IgD-negative memory B cell (primary cell): Measurements from ENCODE around the gene MYO16. TPM values are rescaled to one million over a fixed set of nuclear protein-coding genes. Genes with fewer than 3 reads are reported as not detected.

Experiments used
- H3K27ac Mint-ChIP-seq, 3 donors: one replicate each; pipeline ENCODE4 v1.8.0; 2020 to 2022; ENCODE audit warnings: mild to moderate bottlenecking in 3 of 3, mixed read lengths in 3 of 3, moderate library complexity in 1 of 3
- H3K27me3 Mint-ChIP-seq: one replicate; pipeline ENCODE4 v1.8.0; 2021; ENCODE audit warnings: mixed read lengths
- H3K36me3 Mint-ChIP-seq: one replicate; pipeline ENCODE4 v1.8.0; 2020; ENCODE audit warnings: mild to moderate bottlenecking, mixed read lengths
- H3K4me1 Mint-ChIP-seq, 3 donors: one replicate each; pipeline ENCODE4 v1.8.0; 2020 to 2022; ENCODE audit warnings: mixed read lengths in 3 of 3, mild to moderate bottlenecking in 1 of 3
- H3K4me3 Mint-ChIP-seq, 4 donors: one replicate each; pipeline ENCODE4 v1.8.0; 2020 to 2022; ENCODE audit warnings: mild to moderate bottlenecking in 4 of 4, mixed read lengths in 4 of 4, moderate library complexity in 3 of 4
- H3K9me3 Mint-ChIP-seq, 3 donors: one replicate each; pipeline ENCODE4 v1.8.0; 2020 to 2021; ENCODE audit warnings: mixed read lengths in 3 of 3, mild to moderate bottlenecking in 1 of 3
- polyA plus RNA-seq: library from polyadenylated mRNA; unstranded; fragments of 300-500 nt; fragmentation: Illumina TruSeq; gene quantifications from one replicate; pipeline ENCODE4 v1.2.3, GENCODE V29; 2021

MYO16 gene
- polyA plus RNA-seq, 1 donor from 2014 or later, result not detected

GRCh38 chr13:108681986-108682575 is 52.7 kb downstream of the MYO16 start:
- Mint-ChIP-seq H3K4me1 (no peaks in the 10 kb centered on the region), H3K27ac (no peak overlapping the region), H3K4me3 (no peak overlapping the region), H3K36me3 (no peaks in the 10 kb centered on the region), H3K27me3 (no peaks in the 10 kb centered on the region), H3K9me3 (peaks cover 0 to 2% (median 0%) of the 10 kb centered on the region in 3 donors)

DNA sequence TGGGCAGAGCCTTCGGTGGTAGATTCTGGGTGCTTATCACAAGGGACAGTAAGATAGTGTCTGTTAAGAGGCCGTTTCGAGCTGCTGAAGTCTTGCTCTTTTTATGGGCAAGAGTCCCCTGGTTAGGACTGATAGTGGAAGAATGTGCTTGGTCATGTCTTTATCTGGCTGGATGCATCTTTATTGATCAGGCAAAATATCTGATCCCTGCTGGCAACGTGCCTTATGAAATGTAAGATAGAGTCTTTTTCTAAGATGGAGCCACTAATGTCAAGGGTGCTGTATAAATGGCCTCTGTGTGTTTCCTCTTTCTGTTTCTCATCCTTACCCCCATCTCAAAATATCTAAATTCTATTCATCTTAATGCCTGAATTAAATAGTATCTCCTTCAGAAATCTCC is 53.3 kb downstream of the MYO16 start:
- Mint-ChIP-seq H3K36me3 (no peaks in the 10 kb centered on the region), H3K27ac (no peak overlapping the region), H3K9me3 (peaks cover 0 to 2% (median 0%) of the 10 kb centered on the region in 3 donors), H3K4me1 (no peaks in the 10 kb centered on the region), H3K4me3 (no peak overlapping the region), H3K27me3 (no peaks in the 10 kb centered on the region)

DNA sequence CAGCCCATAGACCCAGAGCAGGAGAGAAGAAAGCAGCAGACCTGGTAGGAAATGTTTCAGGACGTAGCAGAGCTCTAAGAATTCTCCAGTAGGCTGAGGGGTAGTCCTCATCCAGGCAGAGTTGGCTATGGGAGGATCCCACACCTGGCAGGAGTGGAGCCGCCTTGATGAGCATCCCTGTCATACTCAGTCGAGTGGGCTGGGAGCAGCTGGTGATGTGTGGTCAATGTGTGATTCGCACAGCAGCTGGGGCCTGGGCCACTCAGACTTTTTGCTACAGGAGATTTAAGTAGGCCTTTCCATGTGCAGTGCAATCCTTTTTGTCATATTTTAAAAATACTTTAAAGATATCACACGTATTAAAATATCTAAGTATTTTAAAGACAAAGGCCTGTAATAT is 56.6 kb downstream of the MYO16 start:
- no peaks in the 10 kb centered on the region for H3K9me3 Mint-ChIP-seq
- H3K27me3 Mint-ChIP-seq, result no peaks in the 10 kb centered on the region
- H3K27ac Mint-ChIP-seq, result no peak overlapping the region
- no peaks in the 10 kb centered on the region for H3K36me3 Mint-ChIP-seq
- no peaks in the 10 kb centered on the region for H3K4me1 Mint-ChIP-seq
- no peak overlapping the region for H3K4me3 Mint-ChIP-seq

DNA sequence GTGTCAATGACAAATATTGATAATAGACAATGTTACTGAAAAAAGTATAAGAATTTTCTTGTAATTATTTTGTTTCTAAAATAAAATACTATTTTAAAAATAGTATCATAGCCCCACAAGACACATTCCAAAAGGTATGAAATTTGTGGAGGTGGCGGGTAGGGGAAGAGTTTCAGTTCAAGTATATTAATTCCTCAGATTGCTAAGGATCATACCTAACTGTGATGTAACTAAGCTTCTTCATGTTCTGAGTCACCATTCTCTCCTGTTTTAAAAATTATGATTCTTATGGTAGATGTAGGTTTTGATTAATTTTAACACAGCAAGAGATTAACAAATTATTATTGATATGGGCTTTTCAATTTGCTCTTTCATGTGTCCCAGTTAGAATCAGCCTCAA is 61.3 kb downstream of the MYO16 start:
- Mint-ChIP-seq H3K4me1 (no peaks in the 10 kb centered on the region), H3K27ac (no peak overlapping the region), H3K9me3 (no peaks in the 10 kb centered on the region), H3K27me3 (no peaks in the 10 kb centered on the region), H3K36me3 (no peaks in the 10 kb centered on the region), H3K4me3 (no peak overlapping the region)

GRCh38 chr13:108700422-108701170 is 71.2 kb downstream of the MYO16 start:
- H3K36me3 Mint-ChIP-seq, result peaks cover 2% of the 10 kb centered on the region
- H3K4me1 Mint-ChIP-seq, result peaks cover 0 to 1% (median 0%) of the 10 kb centered on the region in 3 donors
- peaks cover 2% of the 10 kb centered on the region for H3K27me3 Mint-ChIP-seq
- H3K9me3 Mint-ChIP-seq, result peaks cover 2 to 19% (median 7%) of the 10 kb centered on the region in 3 donors
- H3K4me3 Mint-ChIP-seq, result no peak overlapping the region
- no peak overlapping the region for H3K27ac Mint-ChIP-seq

DNA sequence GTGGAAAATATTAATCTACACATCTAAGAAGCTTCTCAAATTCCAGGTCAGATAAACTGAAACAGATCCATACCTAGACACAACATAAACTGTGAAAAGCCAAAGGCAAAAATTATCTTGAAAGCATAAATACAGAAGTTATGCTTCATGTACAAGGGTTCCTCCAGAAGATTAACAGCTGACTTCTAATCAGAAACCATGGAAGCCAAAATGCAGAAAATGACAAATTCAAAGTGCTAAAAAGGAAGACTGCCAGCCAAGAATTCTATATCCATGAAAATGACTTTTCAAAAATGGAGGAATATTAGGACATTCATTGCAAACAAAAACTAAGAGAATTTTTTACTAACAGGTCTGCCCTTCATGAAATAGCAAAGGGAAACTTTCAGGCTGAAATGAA is 72.8 kb downstream of the MYO16 start:
- H3K27me3 Mint-ChIP-seq, result peaks cover 2% of the 10 kb centered on the region
- peaks cover 2% of the 10 kb centered on the region for H3K36me3 Mint-ChIP-seq

GRCh38 chr13:108705031-108705430 is 75.6 kb downstream of the MYO16 start:
- Mint-ChIP-seq H3K36me3 (peaks cover 2% of the 10 kb centered on the region), H3K4me3 (no peak overlapping the region), H3K4me1 (peaks cover 0 to 1% (median 0%) of the 10 kb centered on the region in 3 donors), H3K27me3 (no peaks in the 10 kb centered on the region), H3K27ac (no peak overlapping the region), H3K9me3 (peaks cover 5 to 19% (median 7%) of the 10 kb centered on the region in 3 donors)

More for the DNA sequence above, 72.8 kb downstream of the MYO16 start:
- peaks cover 2 to 19% (median 7%) of the 10 kb centered on the region in 3 donors for H3K9me3 Mint-ChIP-seq
- H3K27ac Mint-ChIP-seq, result no peak overlapping the region
- no peak overlapping the region for H3K4me3 Mint-ChIP-seq
- peaks cover 0 to 1% (median 0%) of the 10 kb centered on the region in 3 donors for H3K4me1 Mint-ChIP-seq

- H3K9me3 Mint-ChIP-seq, result peaks cover 3 to 7% (median 5%) of the 10 kb centered on the region in 3 donors
These were observed 78.2 kb downstream of the MYO16 start for GRCh38 chr13:108707584-108707983.

GRCh38 chr13:108708921-108709320 is 79.5 kb downstream of the MYO16 start:
- H3K9me3 Mint-ChIP-seq, result peaks cover 0 to 5% (median 3%) of the 10 kb centered on the region in 3 donors
- H3K27me3 Mint-ChIP-seq, result no peaks in the 10 kb centered on the region
- no peak overlapping the region for H3K4me3 Mint-ChIP-seq
- H3K4me1 Mint-ChIP-seq, result no peaks in the 10 kb centered on the region
- no peak overlapping the region for H3K27ac Mint-ChIP-seq
- peaks cover 1% of the 10 kb centered on the region for H3K36me3 Mint-ChIP-seq

More at GRCh38 chr13:108707584-108707983, 78.2 kb downstream of the MYO16 start:
- Mint-ChIP-seq H3K4me3 (no peak overlapping the region), H3K4me1 (no peaks in the 10 kb centered on the region), H3K27ac (no peak overlapping the region), H3K27me3 (no peaks in the 10 kb centered on the region), H3K36me3 (peaks cover under 1% of the 10 kb centered on the region)

- no peak overlapping the region for H3K4me3 Mint-ChIP-seq
- no peaks in the 10 kb centered on the region for H3K27me3 Mint-ChIP-seq
- no peaks in the 10 kb centered on the region for H3K4me1 Mint-ChIP-seq
- H3K9me3 Mint-ChIP-seq, result peaks cover 0 to 3% (median 0%) of the 10 kb centered on the region in 3 donors
- H3K36me3 Mint-ChIP-seq, result peaks cover 1% of the 10 kb centered on the region
- no peak overlapping the region for H3K27ac Mint-ChIP-seq
These were observed 82.0 kb downstream of the MYO16 start for GRCh38 chr13:108711386-108711785.

DNA sequence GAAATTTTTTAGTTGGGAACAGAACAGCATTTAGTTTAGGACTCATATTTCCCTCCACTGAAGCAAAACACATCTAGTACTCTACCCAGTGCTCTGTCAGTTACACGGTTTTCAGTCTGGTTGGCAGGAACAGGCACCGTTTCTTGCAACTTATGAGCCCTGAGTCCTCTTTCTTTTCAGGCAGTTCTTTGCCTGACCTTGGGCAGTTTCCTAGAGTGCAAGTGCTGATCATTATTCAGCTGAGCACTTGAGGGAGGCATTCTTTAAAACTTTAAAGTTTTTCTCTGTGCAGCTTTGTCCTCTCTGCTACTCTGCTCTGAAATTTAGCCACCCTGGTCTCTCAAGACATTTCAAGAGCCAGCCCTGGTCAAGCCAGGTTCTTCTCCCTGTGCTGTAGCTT is 96.1 kb downstream of the MYO16 start:
- Mint-ChIP-seq H3K9me3 (peaks cover 0 to 6% (median 2%) of the 10 kb centered on the region in 3 donors), H3K27me3 (no peaks in the 10 kb centered on the region), H3K27ac (no peak overlapping the region), H3K4me3 (no peak overlapping the region), H3K36me3 (peaks cover under 1% of the 10 kb centered on the region), H3K4me1 (no peaks in the 10 kb centered on the region)

- Mint-ChIP-seq H3K9me3 (peaks cover 2 to 9% (median 3%) of the 10 kb centered on the region in 3 donors), H3K27me3 (no peaks in the 10 kb centered on the region), H3K36me3 (no peaks in the 10 kb centered on the region), H3K27ac (no peak overlapping the region), H3K4me3 (no peak overlapping the region), H3K4me1 (no peaks in the 10 kb centered on the region)
These were observed 99.0 kb downstream of the MYO16 start for GRCh38 chr13:108728370-108728769.

- Mint-ChIP-seq H3K36me3 (no peaks in the 10 kb centered on the region), H3K27ac (no peak overlapping the region), H3K27me3 (no peaks in the 10 kb centered on the region), H3K9me3 (peaks cover 0 to 5% (median 4%) of the 10 kb centered on the region in 3 donors), H3K4me1 (no peaks in the 10 kb centered on the region), H3K4me3 (no peak overlapping the region)
These were observed 103.7 kb downstream of the MYO16 start for GRCh38 chr13:108733022-108733560.

- Mint-ChIP-seq H3K27ac (no peak overlapping the region), H3K4me3 (no peak overlapping the region), H3K9me3 (peaks cover 2 to 5% (median 4%) of the 10 kb centered on the region in 3 donors), H3K4me1 (no peaks in the 10 kb centered on the region), H3K27me3 (no peaks in the 10 kb centered on the region), H3K36me3 (no peaks in the 10 kb centered on the region)
These were observed 105.3 kb downstream of the MYO16 start for GRCh38 chr13:108734676-108735075.

DNA sequence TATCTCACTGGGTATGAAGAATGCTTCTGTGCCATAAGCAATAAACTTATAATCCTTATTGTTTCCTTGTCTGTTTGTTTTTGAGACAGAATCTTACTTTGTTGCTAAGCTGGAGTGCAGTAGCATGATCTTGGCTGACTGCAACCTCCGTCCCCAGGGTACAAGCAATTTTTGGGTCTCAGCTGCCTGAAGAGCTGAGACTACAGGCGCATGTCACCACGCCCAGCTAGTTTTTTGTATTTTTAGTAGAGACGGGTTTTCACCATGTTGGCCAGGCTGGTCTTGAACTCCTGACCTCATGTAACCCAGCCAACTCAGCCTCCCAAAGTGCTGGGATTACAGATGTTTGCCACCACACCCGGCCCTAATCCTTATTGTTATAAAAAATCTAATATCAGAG is 112.5 kb downstream of the MYO16 start:
- no peak overlapping the region for H3K4me3 Mint-ChIP-seq
- no peak overlapping the region for H3K27ac Mint-ChIP-seq
- no peaks in the 10 kb centered on the region for H3K36me3 Mint-ChIP-seq
- no peaks in the 10 kb centered on the region for H3K27me3 Mint-ChIP-seq
- H3K9me3 Mint-ChIP-seq, result peaks cover 0 to 4% (median 0%) of the 10 kb centered on the region in 3 donors
- H3K4me1 Mint-ChIP-seq, result no peaks in the 10 kb centered on the region
